ENCODE results near the gene PITX1.

PITX1 gene

GRCh38 chr5:135061001-135061400 is 27.0 kb upstream of the PITX1 start:
- DNase-seq: no peak

- DNase-seq: no peak
Measured at GRCh38 chr5:135060021-135060420, 26.0 kb upstream of the PITX1 start.

GRCh38 chr5:135059000-135059923 is 25.2 kb upstream of the PITX1 start:
- DNase-seq: no peak

GRCh38 chr5:135058331-135058732 is 24.3 kb upstream of the PITX1 start:
- DNase-seq: no peak

- DNase-seq: no peak
Measured at GRCh38 chr5:135057233-135057632, 23.2 kb upstream of the PITX1 start.

GRCh38 chr5:135056316-135057030 is 22.4 kb upstream of the PITX1 start:
- DNase-seq: no peak

GRCh38 chr5:135055396-135055795 is 21.4 kb upstream of the PITX1 start:
- no peak for DNase-seq

GRCh38 chr5:135054546-135054945 is 20.5 kb upstream of the PITX1 start:
- DNase-seq: no peak

GRCh38 chr5:135053989-135054388 is 20.0 kb upstream of the PITX1 start:
- no peak for DNase-seq

GRCh38 chr5:135053278-135053677 is 19.2 kb upstream of the PITX1 start:
- DNase-seq: no peak

- no peak for DNase-seq
Measured at GRCh38 chr5:135052511-135053145, 18.6 kb upstream of the PITX1 start.

- no peak for DNase-seq
Measured at GRCh38 chr5:135051872-135052271, 17.8 kb upstream of the PITX1 start.

GRCh38 chr5:135051399-135051798 is 17.4 kb upstream of the PITX1 start:
- DNase-seq: no peak

GRCh38 chr5:135050244-135050767 is 16.3 kb upstream of the PITX1 start:
- DNase-seq: no peak

- no peak for DNase-seq
Measured at GRCh38 chr5:135048930-135049329, 14.9 kb upstream of the PITX1 start.

- DNase-seq: no peak
Measured at GRCh38 chr5:135048286-135048685, 14.3 kb upstream of the PITX1 start.

- DNase-seq: no peak
Measured at GRCh38 chr5:135047347-135047695, 13.3 kb upstream of the PITX1 start.

GRCh38 chr5:135046661-135047346 is 12.8 kb upstream of the PITX1 start:
- no peak for DNase-seq

GRCh38 chr5:135045488-135045887 is 11.5 kb upstream of the PITX1 start:
- DNase-seq: no peak

- no peak for DNase-seq
Measured at GRCh38 chr5:135042595-135042994, 8.6 kb upstream of the PITX1 start.

- no peak for DNase-seq
Measured at GRCh38 chr5:135041726-135042125, 7.7 kb upstream of the PITX1 start.

- DNase-seq: no peak
Measured at GRCh38 chr5:135041145-135041587, 7.1 kb upstream of the PITX1 start.
